Hematopoietic multipotent progenitor cell treated with erythropoietin and hydrocortisone succinate and interleukin-3 and kit ligand, for 15 days (in vitro differentiated cells): ENCODE data around the gene MRPL39.

Experiments used
- DNase-seq: peaks from one replicate; pipeline ENCODE4 v3.0.0-alpha.2; 2015; ENCODE audit warnings: low spot score

The MRPL39 gene

DNA sequence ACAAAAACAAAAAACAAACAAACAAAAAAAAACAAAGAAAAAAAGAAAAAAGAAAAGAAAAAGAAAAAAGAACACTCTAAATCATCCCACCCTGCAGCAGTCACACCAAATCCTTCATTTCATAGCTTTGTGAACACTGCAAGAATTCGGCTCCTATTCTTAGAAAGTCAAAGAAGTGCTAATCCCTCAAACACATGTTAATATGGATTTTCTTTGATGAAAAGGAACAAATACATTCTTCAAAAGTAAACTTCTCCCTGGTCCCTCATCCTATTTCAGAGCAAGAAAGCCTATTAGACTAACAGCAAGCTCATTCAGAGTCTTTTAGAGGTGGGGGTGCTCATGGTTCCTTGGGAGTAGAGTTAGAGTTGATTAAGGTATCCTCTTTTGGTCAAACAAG lies 7.2 kb upstream of the MRPL39 start:
- DNase-seq = no peak

DNA sequence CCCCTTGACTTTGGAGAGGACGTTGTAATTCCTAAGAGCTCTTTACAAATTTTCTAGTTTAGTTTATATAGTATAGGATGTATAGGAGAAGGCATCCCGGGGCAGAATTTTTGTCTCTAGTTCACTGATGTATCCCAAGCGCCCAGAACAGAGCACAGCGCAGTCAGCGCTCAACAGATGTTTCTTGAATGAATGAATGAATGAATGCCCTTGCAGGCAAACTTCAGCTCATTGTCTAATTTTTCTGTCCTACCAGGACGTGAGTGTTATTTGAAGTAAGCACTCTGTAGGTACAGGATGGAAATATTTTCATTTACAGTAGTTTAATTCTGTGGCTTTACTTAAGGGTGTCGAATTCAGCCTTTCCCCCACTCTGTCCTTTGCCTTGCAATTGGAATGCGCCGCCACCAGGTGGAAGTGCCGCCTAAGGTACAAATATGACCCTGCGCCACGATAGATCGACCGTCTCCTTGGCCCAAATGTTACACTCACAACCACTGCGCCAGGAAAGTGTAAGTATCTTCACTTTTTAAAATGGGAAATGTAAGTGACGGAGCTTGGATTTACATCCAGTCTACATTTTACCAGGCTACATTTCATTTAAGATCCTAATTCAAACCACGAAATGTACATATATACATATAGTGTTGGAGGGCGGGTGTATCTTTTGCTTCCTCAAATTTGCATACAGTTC lies 910 bp upstream of the MRPL39 start:
- peak; percentile 78 for DNase-seq

- DNase-seq = no peak
These were observed 17.4 kb downstream of the MRPL39 start for GRCh38 chr21:25589887-25590286.

GRCh38 chr21:25586791-25587190 lies 20.5 kb downstream of the MRPL39 start:
- no peak for DNase-seq

DNA sequence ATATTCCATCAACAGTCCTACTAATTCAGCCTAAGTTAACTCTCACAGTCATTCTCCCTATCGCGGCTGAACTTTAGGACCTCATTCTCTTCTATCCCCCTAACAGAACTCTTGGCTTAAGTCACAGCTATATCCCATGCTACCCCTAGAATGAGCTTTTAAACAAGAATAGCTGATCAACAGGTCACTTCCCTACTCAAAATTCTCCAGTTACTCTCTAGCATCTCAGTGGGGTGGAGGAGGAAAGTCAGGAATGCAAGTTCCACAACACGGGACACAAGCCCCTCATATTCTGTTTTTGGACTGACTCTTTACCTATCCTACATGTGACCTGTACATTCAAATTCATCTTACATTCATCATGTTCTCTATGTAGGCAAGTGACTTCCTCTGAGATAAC lies 21.0 kb downstream of the MRPL39 start:
- no peak for DNase-seq

DNA sequence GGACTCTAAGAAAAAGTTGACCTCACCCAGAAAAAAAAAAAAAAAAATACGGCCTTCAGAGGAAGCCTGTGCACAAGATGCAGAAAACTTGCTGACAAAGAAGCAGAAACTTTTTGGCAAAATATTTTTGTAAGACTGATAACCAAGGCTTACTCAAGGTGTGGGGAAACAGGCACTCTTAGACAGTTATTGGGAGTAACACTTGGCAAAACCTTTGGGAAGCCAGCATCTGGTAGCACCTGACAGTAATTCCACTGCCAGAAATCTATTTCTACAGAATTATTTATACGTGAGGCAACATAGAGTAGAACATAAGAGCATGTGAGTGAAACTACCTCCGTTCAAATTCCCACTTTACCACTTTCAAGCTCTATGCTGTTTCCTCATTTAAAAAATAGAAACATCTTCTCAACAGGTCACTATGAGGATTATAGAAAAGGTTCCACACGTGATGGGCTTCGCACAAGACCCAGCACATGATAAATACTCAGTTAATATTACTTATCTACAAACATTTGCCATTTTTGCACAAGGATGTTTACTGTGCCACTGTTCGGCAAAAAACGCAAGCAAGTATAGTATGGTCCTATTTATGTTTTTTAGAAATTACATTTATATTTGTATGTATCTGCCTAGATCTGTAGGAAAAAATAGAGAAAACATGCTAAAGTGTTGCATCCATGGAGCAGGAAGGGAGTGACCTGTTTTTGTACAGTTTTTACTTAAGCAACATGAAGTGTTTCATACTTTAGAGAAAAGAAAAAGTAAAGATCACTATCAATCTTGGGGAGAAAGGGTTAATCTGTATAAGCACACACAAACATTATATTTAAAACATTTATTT lies 22.2 kb downstream of the MRPL39 start:
- no peak for DNase-seq

- DNase-seq = no peak
These were observed 23.7 kb downstream of the MRPL39 start for GRCh38 chr21:25583370-25584130.

- DNase-seq = no peak
These were observed 24.4 kb downstream of the MRPL39 start for GRCh38 chr21:25582888-25583287.

DNA sequence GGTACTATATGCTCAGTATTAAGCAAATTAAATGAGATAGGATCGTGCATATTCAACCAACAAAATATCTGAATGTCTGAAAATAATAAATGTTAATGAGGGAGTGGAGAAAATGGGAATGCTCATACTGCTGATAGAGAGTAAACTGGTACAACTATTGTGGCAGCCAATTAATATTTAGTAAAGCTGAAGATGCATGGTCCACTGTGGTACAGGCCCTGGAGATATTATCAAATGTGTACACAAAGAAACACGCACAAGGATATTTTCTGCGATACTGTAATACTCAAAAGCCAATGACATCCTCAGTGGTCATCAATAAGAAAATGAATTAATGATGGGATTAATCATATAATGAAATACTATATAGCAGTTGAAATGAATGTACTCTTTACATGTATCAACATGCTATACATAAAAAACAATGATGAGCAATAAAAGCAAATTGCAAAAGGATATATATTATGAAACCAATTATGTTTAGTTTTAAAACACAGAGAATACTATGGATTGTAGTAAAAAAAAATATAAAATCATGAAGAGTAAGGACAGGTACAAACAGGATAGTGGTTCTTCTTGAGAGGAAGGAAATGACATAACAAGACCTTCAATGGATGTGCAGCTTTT lies 25.0 kb downstream of the MRPL39 start:
- DNase-seq = no peak

GRCh38 chr21:25581582-25581981 lies 25.7 kb downstream of the MRPL39 start:
- DNase-seq = no peak

GRCh38 chr21:25580912-25581260 lies 26.4 kb downstream of the MRPL39 start:
- no peak for DNase-seq

GRCh38 chr21:25579226-25580013 lies 27.9 kb downstream of the MRPL39 start:
- DNase-seq = no peak

DNA sequence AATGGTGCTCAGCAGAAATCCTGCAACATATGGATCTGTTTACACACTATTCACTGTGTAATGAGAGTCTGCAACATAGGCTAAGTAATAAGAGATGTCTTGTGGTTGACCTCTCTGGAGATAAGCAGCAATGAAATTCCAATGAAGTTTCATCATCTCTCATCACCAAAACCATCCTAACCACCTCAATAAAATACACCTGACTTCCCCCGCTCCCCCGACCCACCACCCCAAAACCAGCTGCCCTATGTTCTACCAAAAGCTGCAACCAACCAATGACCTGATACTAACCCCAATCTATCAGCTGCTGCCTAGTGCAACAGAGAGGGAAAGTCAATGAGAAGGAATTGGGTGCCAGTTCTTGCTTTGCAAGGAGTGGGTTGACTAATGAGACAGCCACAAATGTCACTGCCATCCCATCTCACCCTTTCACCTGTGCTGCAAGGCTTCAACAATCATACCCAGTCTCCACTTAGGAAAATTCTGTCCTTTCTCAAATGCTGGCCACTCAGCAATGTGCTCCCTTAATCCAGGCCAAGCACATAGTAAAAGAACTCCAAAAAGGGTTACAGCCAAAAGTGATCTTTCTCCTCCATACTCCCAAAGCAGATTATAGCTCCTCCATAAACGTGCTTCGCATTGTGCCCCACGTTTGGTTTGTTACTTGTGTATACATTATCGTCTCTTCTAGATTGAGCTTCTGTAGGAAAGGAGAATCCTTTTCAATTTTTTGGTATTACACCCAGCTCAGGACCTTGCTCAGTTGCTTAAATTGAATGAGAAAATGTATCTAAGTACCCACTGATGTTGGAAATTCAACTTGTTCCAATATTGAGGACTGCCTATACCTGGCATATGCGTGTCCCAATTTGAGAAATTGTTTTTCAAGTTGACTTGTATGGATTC lies 29.0 kb downstream of the MRPL39 start:
- no peak for DNase-seq

GRCh38 chr21:25577424-25578055 lies 29.7 kb downstream of the MRPL39 start:
- DNase-seq = no peak

DNA sequence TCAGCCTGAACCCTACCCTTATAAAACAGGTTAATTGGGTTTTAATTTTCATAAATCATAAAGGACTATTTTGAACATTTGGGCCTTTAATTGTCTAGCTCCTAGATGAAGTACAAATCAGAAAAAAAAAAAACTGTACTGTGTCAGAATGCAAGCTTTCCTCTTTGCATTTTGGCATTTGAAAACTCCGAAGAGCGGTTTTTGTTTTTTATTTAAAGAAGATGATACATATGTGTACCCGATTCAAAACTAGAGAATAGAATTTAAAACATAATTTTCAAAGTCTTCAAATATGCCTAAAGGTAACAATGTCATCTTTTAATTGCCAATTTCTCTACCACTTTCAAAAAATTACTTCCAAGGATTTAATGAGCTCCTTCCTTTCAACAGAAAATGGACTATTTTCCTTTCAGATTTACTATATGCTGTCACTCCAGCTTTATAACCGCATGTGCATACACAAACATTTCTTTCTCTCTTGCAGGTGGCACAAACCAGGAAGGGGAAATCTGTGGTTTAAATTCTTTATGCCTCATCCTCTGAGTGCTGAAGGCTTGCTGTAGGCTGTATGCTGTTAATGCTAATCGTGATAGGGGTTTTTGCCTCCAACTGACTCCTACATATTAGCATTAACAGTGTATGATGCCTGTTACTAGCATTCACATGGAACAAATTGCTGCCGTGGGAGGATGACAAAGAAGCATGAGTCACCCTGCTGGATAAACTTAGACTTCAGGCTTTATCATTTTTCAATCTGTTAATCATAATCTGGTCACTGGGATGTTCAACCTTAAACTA lies 33.7 kb downstream of the MRPL39 start:
- DNase-seq = no peak

- DNase-seq = no peak
These were observed 34.4 kb downstream of the MRPL39 start for GRCh38 chr21:25572861-25573310.

DNA sequence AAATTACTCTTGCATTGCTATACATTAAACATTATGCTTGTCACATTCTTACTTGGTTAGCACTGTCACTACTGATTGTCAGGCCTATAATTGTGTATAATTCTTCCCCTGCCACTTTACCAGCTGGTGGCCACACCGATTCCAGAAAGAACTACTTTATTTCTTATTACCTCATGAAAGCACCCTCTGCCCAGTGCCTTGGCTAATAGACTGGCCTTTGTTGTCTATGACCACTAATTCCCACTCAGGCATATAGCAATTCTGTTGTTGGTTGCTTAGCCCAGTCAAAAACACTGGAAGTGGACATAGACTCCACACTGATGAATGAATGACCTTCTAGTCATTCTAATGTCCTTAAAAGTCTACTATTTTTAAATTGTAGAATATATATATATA lies 35.6 kb downstream of the MRPL39 start:
- no peak for DNase-seq

DNA sequence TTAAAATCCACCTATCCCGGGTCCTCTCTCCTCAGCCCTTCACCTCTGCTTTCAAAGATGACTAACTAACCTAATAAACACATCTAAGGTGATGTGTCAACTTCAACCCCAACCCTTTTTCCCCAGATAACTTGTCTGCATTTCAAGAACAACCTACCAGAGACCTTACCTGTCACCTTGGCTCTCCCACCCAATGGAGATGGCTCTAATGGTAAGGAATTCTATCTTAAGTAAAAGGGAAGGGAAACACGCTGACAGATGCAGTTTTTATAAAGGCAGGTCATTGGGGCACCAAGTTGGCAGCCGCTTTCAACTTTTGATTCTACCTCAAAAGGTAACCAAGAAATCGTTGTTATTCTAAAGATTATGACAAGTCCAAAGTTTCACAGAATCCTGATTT lies 37.6 kb downstream of the MRPL39 start:
- no peak for DNase-seq

- DNase-seq = no peak
These were observed 38.2 kb downstream of the MRPL39 start for GRCh38 chr21:25569084-25569483.
